CMK (cell line): ENCODE results near the gene NUSAP1.
"Not testable (repeated sequence)": the region's sequence is repeated elsewhere in the genome, so short reads cannot be mapped to it uniquely, and the experiment has no call there.

ENCODE experiments used
- DNase-seq: peaks from one replicate; pipeline ENCODE4 v3.0.0-alpha.2; 2010; ENCODE audit warnings: low read depth

The NUSAP1 gene

DNA sequence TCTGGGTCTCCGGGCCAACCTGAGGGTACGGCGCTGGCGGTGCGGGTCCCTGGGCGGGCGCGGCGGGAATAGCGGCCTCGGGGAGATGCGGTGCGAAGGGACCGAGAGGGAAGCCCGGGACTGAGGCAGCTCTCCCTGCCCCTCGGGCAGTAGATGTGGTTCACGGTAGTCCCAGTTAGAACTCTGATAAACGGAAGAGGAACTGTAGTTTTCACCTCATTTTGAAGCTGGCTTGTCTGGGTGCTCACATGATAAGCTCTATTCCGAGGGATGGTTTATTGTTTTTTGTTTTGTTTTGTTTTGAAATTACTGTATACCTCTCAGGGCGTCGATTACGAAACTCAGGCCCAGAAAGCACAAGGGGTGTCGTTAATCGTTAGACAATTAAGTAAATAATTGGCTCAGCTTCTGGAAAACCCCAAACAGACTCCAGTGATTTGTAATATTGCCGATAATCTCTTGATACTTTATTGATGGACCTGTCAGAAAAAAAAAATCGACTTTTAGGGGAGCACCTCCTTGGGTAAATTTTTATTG, 413 bp downstream of the NUSAP1 start:
- DNase-seq, result peak; percentile 35

DNA sequence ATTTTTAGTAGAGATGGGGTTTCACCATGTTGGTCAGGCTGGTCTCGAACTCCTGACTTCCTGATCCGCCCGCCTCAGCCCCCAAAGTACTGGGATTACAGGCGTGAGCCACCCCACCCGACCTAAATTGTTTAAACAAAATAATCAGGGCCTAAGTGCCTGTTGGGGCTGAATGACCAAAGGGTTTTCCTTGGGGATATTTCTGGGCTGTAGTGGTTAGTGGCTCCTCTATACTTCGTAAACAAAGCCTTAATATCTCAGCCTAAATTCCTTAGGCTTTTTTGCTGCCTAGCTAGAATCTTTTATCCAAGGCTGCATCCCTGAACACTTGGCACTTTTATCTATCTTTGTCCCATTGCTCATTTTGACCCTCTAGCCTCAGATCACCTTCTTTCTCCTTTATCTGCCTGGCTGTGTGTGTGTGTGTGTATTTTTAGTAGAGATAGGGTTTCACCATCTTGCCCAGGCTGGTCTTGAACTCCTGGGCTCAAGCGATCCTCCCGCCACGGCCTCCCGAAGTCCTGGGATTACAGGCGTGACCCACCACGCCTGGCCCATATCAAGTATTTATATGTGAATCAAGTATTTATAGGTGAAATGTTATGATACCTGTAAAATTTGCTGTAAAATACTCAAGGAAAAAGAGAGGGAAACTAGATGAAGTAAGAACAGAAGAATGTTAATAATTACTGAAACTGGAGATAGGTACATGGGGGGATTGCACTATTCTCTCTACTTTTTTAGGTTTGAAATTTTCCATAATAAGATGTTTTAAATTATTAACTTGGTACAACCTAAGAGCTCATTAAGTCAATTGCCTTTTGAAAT, 1.8 kb downstream of the NUSAP1 start:
- no peak for DNase-seq

- no peak for DNase-seq
Measured at GRCh38 chr15:41336549-41336948, 3.9 kb downstream of the NUSAP1 start.

- no peak for DNase-seq
Measured at GRCh38 chr15:41337047-41337446, 4.4 kb downstream of the NUSAP1 start.

- no peak for DNase-seq
Measured at GRCh38 chr15:41337631-41338522, 5.2 kb downstream of the NUSAP1 start.

DNA sequence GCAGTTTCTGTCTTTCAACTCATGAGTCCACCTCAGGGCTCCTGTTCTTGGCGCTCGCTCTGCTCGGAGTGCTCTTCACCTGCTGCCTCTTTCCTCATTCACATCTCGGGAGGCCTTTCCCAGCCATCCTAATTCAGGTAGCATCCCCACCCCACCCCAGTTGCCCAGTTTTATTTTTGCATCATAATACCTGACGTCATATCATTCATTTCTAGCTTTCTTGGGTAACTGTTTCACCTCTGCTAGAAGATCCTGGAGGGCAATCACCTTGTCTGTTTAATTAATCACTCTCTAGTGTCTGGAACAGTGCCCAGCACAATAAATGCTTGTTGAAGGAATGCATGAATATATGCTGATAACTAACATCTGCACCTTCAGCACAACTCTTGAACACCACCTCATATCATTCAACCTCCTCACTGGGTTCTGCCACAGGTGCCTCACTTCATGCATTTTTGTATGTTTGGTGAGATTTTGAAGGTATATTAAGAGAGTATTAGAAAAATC, 7.6 kb downstream of the NUSAP1 start:
- DNase-seq, result no peak

DNA sequence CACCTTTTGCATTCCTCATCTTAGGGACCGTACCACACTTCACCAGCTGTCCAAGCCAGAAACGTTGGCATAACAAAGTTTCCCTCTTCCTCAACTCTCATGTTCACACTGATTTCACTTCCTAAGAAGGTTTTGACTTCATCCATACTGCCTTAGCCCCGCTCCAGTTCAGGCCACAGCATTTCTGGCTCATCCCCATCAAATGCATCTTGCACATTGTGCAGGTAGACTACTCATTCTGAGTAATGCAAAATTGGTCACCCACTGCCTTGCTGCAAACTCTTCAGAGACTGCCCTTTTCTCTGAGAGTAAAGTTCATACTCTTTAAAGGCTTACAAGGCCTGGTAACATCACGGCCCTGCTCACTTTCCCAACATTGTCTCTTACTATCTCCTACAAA, 8.8 kb downstream of the NUSAP1 start:
- no peak for DNase-seq

DNA sequence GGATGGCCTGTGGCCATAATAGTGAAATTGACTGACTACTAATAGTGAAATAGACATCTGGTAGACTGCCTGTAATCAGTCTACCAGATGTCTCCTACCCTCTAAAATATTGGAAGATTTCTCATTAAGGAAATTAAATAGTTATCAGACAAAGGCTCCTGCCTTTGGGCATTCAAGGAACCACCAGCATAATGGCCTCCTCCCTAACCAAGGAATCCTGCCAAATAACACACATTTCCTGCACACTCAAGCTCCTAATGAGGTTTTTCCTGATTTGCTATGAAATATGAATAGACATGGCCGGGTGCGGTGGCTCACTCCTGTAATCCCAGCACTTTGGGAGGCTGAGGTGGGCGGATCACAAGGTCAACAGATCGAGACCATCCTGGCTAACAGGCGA, 14.6 kb downstream of the NUSAP1 start:
- DNase-seq, result no peak

DNA sequence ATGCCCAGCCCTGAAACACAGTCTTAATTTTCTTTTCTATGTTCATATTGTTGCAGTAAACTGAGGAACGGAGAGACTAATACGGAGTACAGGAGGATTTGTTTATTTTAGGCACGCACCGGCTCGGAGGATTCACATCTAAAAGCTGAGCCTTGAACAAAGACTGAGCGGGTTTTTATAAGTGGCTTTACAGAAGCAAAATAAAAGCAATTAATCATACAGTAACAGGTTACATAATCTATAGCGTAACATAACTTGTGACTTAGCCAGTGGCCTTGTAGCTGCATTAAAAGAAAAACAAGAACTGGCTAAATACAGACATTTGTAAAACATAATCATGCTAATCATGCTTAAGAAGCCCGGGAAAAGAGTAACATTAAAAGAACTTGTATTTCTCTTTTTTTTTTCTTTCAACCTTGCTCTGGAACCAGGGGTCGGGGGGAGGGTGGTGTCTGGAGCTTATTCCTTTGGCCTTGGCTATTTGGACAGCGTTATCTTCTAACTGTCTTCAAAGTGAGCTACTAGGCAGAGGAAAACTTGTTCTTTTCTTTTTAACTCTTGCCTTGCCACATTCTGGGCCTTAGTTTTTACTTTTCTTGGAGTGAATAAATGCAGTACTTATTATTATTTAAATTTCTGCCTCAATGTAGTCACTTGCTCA, 17.5 kb downstream of the NUSAP1 start:
- no peak for DNase-seq

- no peak for DNase-seq
Measured at GRCh38 chr15:41354371-41354770, 21.7 kb downstream of the NUSAP1 start.

- DNase-seq, result no peak
Measured at GRCh38 chr15:41367418-41367817, 34.7 kb downstream of the NUSAP1 start.

DNA sequence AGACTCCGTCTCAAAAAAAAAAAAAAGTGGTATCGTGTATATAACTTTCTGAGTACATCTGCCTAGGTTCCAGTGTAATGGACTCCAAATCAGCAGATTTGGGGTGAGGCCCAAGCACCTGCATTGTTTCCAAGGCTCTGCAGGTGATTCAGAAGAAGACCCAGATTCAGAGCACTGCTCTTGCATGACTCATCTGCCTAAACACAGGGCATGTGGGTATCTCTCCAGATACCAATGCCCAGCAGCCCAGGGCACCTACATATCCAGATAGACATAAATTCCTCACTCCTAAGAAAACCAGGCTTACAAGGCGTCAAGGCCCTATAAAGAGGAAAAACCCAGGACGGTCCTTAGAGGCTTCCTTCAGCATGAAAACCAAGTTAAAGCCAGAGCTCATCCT, 45.3 kb downstream of the NUSAP1 start:
- DNase-seq, result no peak

GRCh38 chr15:41383974-41384749, 51.5 kb downstream of the NUSAP1 start:
- DNase-seq, result not testable (repeated sequence)

- no peak for DNase-seq
Measured at GRCh38 chr15:41387646-41388045, 55.0 kb downstream of the NUSAP1 start.

DNA sequence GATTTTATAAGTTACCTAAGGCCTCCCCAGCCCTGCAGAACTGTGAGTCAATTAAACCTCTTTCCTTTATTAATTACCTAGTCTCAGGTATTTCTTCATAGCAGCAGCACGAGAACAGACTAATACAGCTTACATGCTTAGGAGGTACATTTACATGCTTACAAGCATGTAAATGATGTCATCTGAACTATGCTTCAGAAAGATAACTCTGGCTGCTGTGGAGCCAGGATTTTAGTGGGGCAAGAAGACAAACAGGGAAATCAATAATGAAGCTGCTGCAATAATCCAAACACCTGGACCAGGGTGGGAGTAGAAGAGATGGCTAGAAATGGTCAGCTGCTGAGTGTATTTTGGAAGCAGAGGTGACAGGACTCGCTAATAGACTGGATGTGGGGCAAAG, 60.0 kb downstream of the NUSAP1 start:
- no peak for DNase-seq

- no peak for DNase-seq
Measured at GRCh38 chr15:41394924-41395323, 62.2 kb downstream of the NUSAP1 start.

DNA sequence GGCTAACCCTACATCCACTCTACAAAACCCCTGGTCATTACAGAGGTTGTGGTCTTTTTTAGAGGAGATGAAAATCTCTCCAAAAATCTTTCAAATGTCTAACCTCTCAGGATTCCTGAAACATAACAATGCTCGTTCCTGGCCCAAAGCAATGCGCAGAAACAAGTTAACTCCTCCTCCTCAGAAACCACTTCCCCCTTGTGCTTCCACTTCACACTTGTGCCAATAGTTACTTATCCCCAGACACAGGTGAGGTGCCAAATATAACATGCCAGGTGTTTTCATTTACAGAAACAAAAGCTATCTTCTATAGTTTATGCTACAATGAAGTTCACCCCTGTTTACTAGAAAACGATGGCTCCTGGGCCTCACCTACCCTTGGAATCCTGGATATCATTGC, 63.4 kb downstream of the NUSAP1 start:
- DNase-seq, result no peak

GRCh38 chr15:41401904-41402267, 69.2 kb downstream of the NUSAP1 start:
- no peak for DNase-seq

- DNase-seq, result no peak
Measured at GRCh38 chr15:41407341-41407740, 74.7 kb downstream of the NUSAP1 start.

DNA sequence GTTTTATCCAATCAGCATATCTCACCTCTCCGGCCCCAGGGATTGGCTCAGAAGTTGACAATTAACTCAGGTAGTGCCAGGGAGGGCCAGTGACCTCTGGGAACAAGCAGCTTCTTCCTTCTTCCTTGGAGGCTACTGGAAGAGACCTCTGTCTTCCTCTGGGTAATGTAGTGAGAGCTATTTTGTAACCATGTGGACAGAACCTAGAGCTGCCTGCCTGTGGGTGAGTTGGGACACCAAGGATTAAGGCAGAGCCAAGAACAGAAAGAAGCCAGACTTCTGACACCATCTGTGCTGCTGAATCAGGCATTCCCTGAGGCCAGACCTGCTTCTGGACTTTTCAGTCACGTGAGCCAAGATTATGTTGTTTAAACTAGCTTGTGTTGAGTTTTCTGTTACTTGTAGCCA, 75.6 kb downstream of the NUSAP1 start:
- DNase-seq, result no peak

GRCh38 chr15:41411031-41411430, 78.3 kb downstream of the NUSAP1 start:
- DNase-seq, result no peak
